K562 (cell line): ENCODE data around the gene DNAH8. TPM values are rescaled to one million over a fixed set of nuclear protein-coding genes. Genes with fewer than 3 reads are reported as not detected.
A peak's percentile ranks its signal among the peaks of the same experiment; 100 is the strongest.

Experiments
- CCNT2 ChIP-seq: IDR thresholded peaks from 2 replicates; pipeline ENCODE4 v1.6.1; 2011; ENCODE audit warnings: borderline replicate concordance, low read depth, mild to moderate bottlenecking, moderate library complexity, mixed read lengths, low read length; ENCODE audit not compliant: insufficient read length; ENCODE audit errors: extremely low read depth
- GTF2B ChIP-seq: IDR thresholded peaks from 2 replicates; pipeline ENCODE4 v1.6.1; 2011; ENCODE audit not compliant: insufficient read length; ENCODE audit errors: extremely low read depth
- HDAC2 ChIP-seq: fragments of 450-650 bp; IDR thresholded peaks from 2 replicates; pipeline ENCODE4 v1.6.1; 2016; ENCODE audit warnings: mild to moderate bottlenecking
- MAX ChIP-seq: sonication (generic); formaldehyde crosslinking; IDR thresholded peaks from 2 replicates; pipeline ENCODE4 v1.9.0; 2022; ENCODE audit warnings: mild to moderate bottlenecking, missing genetic modification reagents
- MEIS2 ChIP-seq: fragments of 450-650 bp; IDR thresholded peaks from 2 replicates; pipeline ENCODE4 v1.6.1; 2014; ENCODE audit warnings: mild to moderate bottlenecking; ENCODE audit not compliant: partially characterized antibody
- MTA3 ChIP-seq: fragments of 450-650 bp; formaldehyde crosslinking; IDR thresholded peaks from 2 replicates; pipeline ENCODE4 v1.6.1; 2017; ENCODE audit warnings: mild to moderate bottlenecking, borderline replicate concordance
- NCOA2 ChIP-seq, 2 experiments: fragments of 450-650 bp; IDR thresholded peaks; 2 replicates each; pipeline ENCODE4 v1.6.1; 2018; ENCODE audit warnings: mild to moderate bottlenecking in 2 of 2, moderate library complexity in 1 of 2; ENCODE audit not compliant: partially characterized antibody in 2 of 2
- NFE2 ChIP-seq: IDR thresholded peaks from 2 replicates; pipeline ENCODE4 v1.6.1; 2014; ENCODE audit warnings: antibody characterized with exemption, low read depth
- SIRT6 ChIP-seq: IDR thresholded peaks from one replicate; pipeline ENCODE4 v1.6.1; 2012; ENCODE audit warnings: low read depth, mild to moderate bottlenecking, control low read depth, inconsistent platforms, low read length, moderate library complexity
- U2AF1 ChIP-seq: fragments of 200-400 bp; formaldehyde crosslinking; optimal IDR thresholded peaks from 2 replicates; pipeline ENCODE3; 2017; ENCODE audit warnings: mild to moderate bottlenecking, low read depth, low read length, moderate library complexity
- WHSC1 ChIP-seq: IDR thresholded peaks from one replicate; pipeline ENCODE4 v1.6.1; 2012; ENCODE audit warnings: low read length, control low read depth, inconsistent platforms
- ZNF12 ChIP-seq: sonication (generic); formaldehyde crosslinking; IDR thresholded peaks from 2 replicates; pipeline ENCODE4 v1.4.0; 2020; ENCODE audit warnings: mild to moderate bottlenecking, missing genetic modification reagents
- ZNF184 ChIP-seq: sonication (generic); formaldehyde crosslinking; IDR thresholded peaks from 2 replicates; pipeline ENCODE4 v1.5.0; 2020; ENCODE audit warnings: missing genetic modification reagents
- polyA plus RNA-seq, 8 experiments: library from polyadenylated mRNA; depleted of rRNA in 4 of 8; stranded (reverse) in 5 of 8; unstranded in 3 of 8; fragments of >200 nt; fragmentation: Nextera tagmentation in 2 of 8; fragmentation: Illumina TruSeq in 1 of 8; extraction: Ambion mirVana in 2 of 8; extraction: Trizol in 1 of 8; gene quantifications; 2 replicates each; pipeline versions ENCODE4 v1.2.1 to v1.2.3, GENCODE V29; 2011 to 2014; ENCODE audit warnings: inconsistent platforms in 1 of 8, missing spikeins in 1 of 8
- total RNA-seq, 7 experiments: library from RNA; depleted of rRNA in 6 of 7; stranded (reverse); fragments of >200 nt in 6 of 7; fragmentation: Illumina TruSeq in 2 of 7; extraction: Trizol in 2 of 7; gene quantifications; 2 replicates each; pipeline versions ENCODE4 v1.2.1 to v1.2.3, GENCODE V29; 2011 to 2021; ENCODE audit warnings: low replicate concordance in 1 of 7
- TF ChIP-seq, protein P1 (sequence below): fragments of 450-650 bp; IDR thresholded peaks from 2 replicates; pipeline ENCODE4 v1.6.1; 2016; ENCODE audit warnings: low read depth
- TF ChIP-seq, protein P2 (sequence below), 2 experiments: IDR thresholded peaks; 2 replicates each; pipeline ENCODE4 v1.6.1; 2011; ENCODE audit warnings: borderline replicate concordance in 1 of 2, control low read depth in 1 of 2, low read depth in 1 of 2, low read length in 1 of 2, mild to moderate bottlenecking in 1 of 2, mixed read lengths in 1 of 2, moderate library complexity in 1 of 2; ENCODE audit not compliant: insufficient read depth in 1 of 2, insufficient read length in 1 of 2, poor library complexity in 1 of 2, severe bottlenecking in 1 of 2; ENCODE audit errors: extremely low read depth in 1 of 2
- TF ChIP-seq, protein P3 (sequence below), 2 experiments: fragments of 450-650 bp; conservative IDR thresholded peaks; 2 replicates each; pipeline ENCODE4 v1.6.1; 2017; ENCODE audit warnings: mild to moderate bottlenecking in 2 of 2, moderate library complexity in 2 of 2

The DNAH8 gene
- total and polyA plus RNA-seq, 9 of the 15 experiments (the other 6 are each of a cell fraction or from before 2014, with no cell fraction given) = 1.2 to 4.2 (median 2.9) TPM

DNA sequence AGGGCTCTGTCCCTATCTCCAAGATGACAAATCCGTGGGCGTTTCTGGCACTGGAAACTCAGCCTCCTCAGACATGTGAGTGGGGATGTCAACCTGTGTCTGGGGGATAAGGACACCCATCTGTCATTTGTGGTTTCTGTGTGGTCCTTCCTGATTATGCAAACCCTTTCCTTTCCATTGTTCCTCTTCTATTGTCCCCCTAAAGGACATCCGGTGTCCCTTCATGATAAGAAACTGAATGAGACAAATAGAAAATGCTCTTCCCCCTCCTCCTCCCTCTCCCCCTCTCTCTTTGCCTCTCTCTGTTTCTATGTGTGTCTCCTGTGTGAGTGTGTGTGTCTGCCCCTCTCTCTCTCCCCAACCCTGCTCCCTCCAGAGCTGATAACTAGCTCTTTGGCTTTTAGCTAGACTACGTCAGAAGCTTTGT lies 322.0 kb downstream of the DNAH8 start (continued):
- TF ChIP-seq, protein P1, sequence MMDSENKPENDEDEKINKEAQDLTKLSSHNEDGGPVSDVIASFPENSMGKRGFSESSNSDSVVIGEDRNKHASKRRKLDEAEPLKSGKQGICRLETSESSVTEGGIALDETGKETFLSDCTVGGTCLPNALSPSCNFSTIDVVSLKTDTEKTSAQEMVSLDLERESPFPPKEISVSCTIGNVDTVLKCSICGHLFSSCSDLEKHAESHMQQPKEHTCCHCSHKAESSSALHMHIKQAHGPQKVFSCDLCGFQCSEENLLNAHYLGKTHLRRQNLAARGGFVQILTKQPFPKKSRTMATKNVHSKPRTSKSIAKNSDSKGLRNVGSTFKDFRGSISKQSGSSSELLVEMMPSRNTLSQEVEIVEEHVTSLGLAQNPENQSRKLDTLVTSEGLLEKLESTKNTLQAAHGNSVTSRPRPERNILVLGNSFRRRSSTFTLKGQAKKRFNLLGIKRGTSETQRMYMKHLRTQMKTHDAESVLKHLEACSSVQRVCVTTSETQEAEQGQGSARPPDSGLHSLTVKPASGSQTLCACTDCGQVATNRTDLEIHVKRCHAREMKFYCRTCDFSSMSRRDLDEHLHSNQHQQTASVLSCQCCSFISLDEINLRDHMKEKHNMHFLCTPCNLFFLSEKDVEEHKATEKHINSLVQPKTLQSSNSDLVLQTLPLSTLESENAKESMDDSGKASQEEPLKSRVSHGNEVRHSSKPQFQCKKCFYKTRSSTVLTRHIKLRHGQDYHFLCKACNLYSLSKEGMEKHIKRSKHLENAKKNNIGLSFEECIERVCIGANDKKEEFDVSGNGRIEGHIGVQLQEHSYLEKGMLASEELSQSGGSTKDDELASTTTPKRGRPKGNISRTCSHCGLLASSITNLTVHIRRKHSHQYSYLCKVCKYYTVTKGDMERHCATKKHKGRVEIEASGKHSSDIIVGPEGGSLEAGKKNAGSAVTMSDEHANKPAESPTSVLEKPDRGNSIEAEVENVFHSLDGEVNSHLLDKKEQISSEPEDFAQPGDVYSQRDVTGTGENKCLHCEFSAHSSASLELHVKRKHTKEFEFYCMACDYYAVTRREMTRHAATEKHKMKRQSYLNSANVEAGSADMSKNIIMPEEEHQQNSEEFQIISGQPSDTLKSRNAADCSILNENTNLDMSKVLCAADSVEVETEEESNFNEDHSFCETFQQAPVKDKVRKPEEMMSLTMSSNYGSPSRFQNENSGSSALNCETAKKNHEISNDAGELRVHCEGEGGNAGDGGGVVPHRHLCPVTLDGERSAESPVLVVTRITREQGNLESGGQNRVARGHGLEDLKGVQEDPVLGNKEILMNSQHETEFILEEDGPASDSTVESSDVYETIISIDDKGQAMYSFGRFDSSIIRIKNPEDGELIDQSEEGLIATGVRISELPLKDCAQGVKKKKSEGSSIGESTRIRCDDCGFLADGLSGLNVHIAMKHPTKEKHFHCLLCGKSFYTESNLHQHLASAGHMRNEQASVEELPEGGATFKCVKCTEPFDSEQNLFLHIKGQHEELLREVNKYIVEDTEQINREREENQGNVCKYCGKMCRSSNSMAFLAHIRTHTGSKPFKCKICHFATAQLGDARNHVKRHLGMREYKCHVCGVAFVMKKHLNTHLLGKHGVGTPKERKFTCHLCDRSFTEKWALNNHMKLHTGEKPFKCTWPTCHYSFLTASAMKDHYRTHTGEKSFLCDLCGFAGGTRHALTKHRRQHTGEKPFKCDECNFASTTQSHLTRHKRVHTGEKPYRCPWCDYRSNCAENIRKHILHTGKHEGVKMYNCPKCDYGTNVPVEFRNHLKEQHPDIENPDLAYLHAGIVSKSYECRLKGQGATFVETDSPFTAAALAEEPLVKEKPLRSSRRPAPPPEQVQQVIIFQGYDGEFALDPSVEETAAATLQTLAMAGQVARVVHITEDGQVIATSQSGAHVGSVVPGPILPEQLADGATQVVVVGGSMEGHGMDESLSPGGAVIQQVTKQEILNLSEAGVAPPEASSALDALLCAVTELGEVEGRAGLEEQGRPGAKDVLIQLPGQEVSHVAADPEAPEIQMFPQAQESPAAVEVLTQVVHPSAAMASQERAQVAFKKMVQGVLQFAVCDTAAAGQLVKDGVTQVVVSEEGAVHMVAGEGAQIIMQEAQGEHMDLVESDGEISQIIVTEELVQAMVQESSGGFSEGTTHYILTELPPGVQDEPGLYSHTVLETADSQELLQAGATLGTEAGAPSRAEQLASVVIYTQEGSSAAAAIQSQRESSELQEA = no peak
- peak; percentile 85 for TF ChIP-seq MEIS2
- TF ChIP-seq WHSC1 = no peak
- no peak for TF ChIP-seq NCOA2 (IDR thresholded peaks at IDR 0.05; ENCODE audit: partially characterized antibody in 2 of 2)
- TF ChIP-seq, protein P2, sequence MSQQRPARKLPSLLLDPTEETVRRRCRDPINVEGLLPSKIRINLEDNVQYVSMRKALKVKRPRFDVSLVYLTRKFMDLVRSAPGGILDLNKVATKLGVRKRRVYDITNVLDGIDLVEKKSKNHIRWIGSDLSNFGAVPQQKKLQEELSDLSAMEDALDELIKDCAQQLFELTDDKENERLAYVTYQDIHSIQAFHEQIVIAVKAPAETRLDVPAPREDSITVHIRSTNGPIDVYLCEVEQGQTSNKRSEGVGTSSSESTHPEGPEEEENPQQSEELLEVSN (IDR thresholded peaks at IDR 0.05; ENCODE audit: borderline replicate concordance in 1 of 2, extremely low read depth in 1 of 2, insufficient read depth in 1 of 2, insufficient read length in 1 of 2, low read depth in 1 of 2, low read length in 1 of 2, poor library complexity in 1 of 2, severe bottlenecking in 1 of 2) = no peak
- TF ChIP-seq ZNF12 (CRISPR knock-in tag) = no peak
- TF ChIP-seq ZNF184 (CRISPR knock-in tag) = no peak
- no peak for TF ChIP-seq GTF2B
- TF ChIP-seq MTA3 = no peak
- TF ChIP-seq U2AF1 = no peak
- no peak for TF ChIP-seq NFE2
- TF ChIP-seq MAX (CRISPR knock-in tag) = 0 out of 2 replicates have a peak, but pooled peaks have one; percentile 23
- TF ChIP-seq HDAC2 = no peak
- TF ChIP-seq CCNT2 = no peak
- TF ChIP-seq, protein P3, sequence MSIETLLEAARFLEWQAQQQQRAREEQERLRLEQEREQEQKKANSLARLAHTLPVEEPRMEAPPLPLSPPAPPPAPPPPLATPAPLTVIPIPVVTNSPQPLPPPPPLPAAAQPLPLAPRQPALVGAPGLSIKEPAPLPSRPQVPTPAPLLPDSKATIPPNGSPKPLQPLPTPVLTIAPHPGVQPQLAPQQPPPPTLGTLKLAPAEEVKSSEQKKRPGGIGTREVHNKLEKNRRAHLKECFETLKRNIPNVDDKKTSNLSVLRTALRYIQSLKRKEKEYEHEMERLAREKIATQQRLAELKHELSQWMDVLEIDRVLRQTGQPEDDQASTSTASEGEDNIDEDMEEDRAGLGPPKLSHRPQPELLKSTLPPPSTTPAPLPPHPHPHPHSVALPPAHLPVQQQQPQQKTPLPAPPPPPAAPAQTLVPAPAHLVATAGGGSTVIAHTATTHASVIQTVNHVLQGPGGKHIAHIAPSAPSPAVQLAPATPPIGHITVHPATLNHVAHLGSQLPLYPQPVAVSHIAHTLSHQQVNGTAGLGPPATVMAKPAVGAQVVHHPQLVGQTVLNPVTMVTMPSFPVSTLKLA (conservative IDR thresholded peaks at IDR 0.05) = peak in 1 of 2 experiments; percentile 48; a peak in 1 of 4 replicates
- TF ChIP-seq SIRT6 = no peak
